ENCODE measurements around the gene BRD3.

GRCh38 chr9:134034215-134035040 lies 33.4 kb downstream of the BRD3 start:
- TF ChIP-seq, protein P1, sequence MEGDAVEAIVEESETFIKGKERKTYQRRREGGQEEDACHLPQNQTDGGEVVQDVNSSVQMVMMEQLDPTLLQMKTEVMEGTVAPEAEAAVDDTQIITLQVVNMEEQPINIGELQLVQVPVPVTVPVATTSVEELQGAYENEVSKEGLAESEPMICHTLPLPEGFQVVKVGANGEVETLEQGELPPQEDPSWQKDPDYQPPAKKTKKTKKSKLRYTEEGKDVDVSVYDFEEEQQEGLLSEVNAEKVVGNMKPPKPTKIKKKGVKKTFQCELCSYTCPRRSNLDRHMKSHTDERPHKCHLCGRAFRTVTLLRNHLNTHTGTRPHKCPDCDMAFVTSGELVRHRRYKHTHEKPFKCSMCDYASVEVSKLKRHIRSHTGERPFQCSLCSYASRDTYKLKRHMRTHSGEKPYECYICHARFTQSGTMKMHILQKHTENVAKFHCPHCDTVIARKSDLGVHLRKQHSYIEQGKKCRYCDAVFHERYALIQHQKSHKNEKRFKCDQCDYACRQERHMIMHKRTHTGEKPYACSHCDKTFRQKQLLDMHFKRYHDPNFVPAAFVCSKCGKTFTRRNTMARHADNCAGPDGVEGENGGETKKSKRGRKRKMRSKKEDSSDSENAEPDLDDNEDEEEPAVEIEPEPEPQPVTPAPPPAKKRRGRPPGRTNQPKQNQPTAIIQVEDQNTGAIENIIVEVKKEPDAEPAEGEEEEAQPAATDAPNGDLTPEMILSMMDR (IDR thresholded peaks at IDR 0.05): no peak
- TF ChIP-seq POLR2AphosphoS5 (IDR thresholded peaks at IDR 0.05): no peak
